Liver (tissue), 9 donors: ENCODE results near the gene KRTAP11-1. TPM values are rescaled to one million over a fixed set of nuclear protein-coding genes. Genes with fewer than 3 reads are reported as not detected.

ENCODE experiments used
- DNase-seq: peaks from one replicate; pipeline ENCODE4 v3.0.0-alpha.2; 2017; ENCODE audit warnings: low spot score
- H3K27ac ChIP-seq, 2 donors: one replicate each; pipeline ENCODE4 v1.7.0; 2013; ENCODE audit warnings: inconsistent platforms in 2 of 2, low read length in 2 of 2, control low read depth in 1 of 2, low read depth in 1 of 2, mild to moderate bottlenecking in 1 of 2
- H3K27me3 ChIP-seq, 4 donors: one replicate each; pipeline versions ENCODE4 v1.6.1 to v1.7.0; 2013; ENCODE audit warnings: low read length in 3 of 4, inconsistent platforms in 1 of 4, mild to moderate bottlenecking in 1 of 4, moderate library complexity in 1 of 4; ENCODE audit not compliant: control insufficient read depth in 4 of 4, insufficient read depth in 4 of 4
- H3K36me3 ChIP-seq, 4 donors: one replicate each; pipeline versions ENCODE4 v1.6.1 to v1.7.0; 2013; ENCODE audit warnings: low read length in 3 of 4, mild to moderate bottlenecking in 3 of 4, low read depth in 1 of 4, moderate library complexity in 1 of 4; ENCODE audit not compliant: control insufficient read depth in 4 of 4, insufficient read depth in 3 of 4
- H3K4me1 ChIP-seq, 4 donors: one replicate each; pipeline versions ENCODE4 v1.6.1 to v1.7.0; 2013; ENCODE audit warnings: low read length in 3 of 4, mild to moderate bottlenecking in 3 of 4, moderate library complexity in 1 of 4; ENCODE audit not compliant: control insufficient read depth in 4 of 4, insufficient read depth in 4 of 4
- H3K4me3 ChIP-seq, 3 donors: one replicate each; pipeline versions ENCODE4 v1.6.1 to v1.7.0; 2013; ENCODE audit warnings: low read length in 3 of 3, control low read depth in 1 of 3, low read depth in 1 of 3, mild to moderate bottlenecking in 1 of 3
- H3K9ac ChIP-seq, 2 donors: one replicate each; pipeline ENCODE4 v1.7.0; 2013; ENCODE audit warnings: low read length in 2 of 2, mild to moderate bottlenecking in 2 of 2, moderate library complexity in 2 of 2, control low read depth in 1 of 2, low read depth in 1 of 2
- H3K9me3 ChIP-seq, 4 donors: one replicate each; pipeline versions ENCODE4 v1.6.1 to v1.7.0; 2013; ENCODE audit warnings: low read length in 3 of 4; ENCODE audit not compliant: control insufficient read depth in 4 of 4
- CTCF ChIP-seq: fragments of 150-350 bp; IDR thresholded peaks from 2 replicates; pipeline ENCODE4 v1.5.1; 2017; ENCODE audit warnings: improper control_type of control experiment, low read depth, low read length; ENCODE audit not compliant: missing input control
- FOXA1 ChIP-seq: IDR thresholded peaks from 2 replicates; pipeline ENCODE4 v1.6.1; 2016; ENCODE audit warnings: antibody characterized with exemption
- FOXA2 ChIP-seq: IDR thresholded peaks from 2 replicates; pipeline ENCODE4 v1.6.1; 2016; ENCODE audit warnings: antibody characterized with exemption
- GABPA ChIP-seq, 2 donors: IDR thresholded peaks in 1 of 2; conservative IDR thresholded peaks in 1 of 2; 2 replicates each; pipeline ENCODE4 v1.6.1; 2016; ENCODE audit warnings: antibody characterized with exemption in 2 of 2, mild to moderate bottlenecking in 1 of 2, moderate library complexity in 1 of 2
- HNF4A ChIP-seq, 2 donors: conservative IDR thresholded peaks; 2 replicates each; pipeline ENCODE4 v1.6.1; 2016; ENCODE audit warnings: antibody characterized with exemption in 2 of 2, mild to moderate bottlenecking in 2 of 2
- HNF4G ChIP-seq: IDR thresholded peaks from 2 replicates; pipeline ENCODE4 v1.6.1; 2016; ENCODE audit warnings: antibody characterized with exemption
- JUND ChIP-seq, 2 donors: IDR thresholded peaks; 2 replicates each; pipeline ENCODE4 v1.6.1; 2016; ENCODE audit warnings: antibody characterized with exemption in 2 of 2
- RXRA ChIP-seq, 2 donors: IDR thresholded peaks; 2 replicates each; pipeline ENCODE4 v1.6.1; 2017 to 2018; ENCODE audit warnings: antibody characterized with exemption in 2 of 2, mild to moderate bottlenecking in 1 of 2
- SP1 ChIP-seq: IDR thresholded peaks from 2 replicates; pipeline ENCODE4 v1.6.1; 2018; ENCODE audit warnings: antibody characterized with exemption, mild to moderate bottlenecking
- TAF1 ChIP-seq: conservative IDR thresholded peaks from 2 replicates; pipeline ENCODE4 v1.6.1; 2016; ENCODE audit warnings: antibody characterized with exemption, mild to moderate bottlenecking
- YY1 ChIP-seq: IDR thresholded peaks from 2 replicates; pipeline ENCODE4 v1.6.1; 2016; ENCODE audit warnings: antibody characterized with exemption, mild to moderate bottlenecking
- WGBS: extraction: QIAGEN DNeasy Blood & Tissue Kit; methylation state at CpG from one replicate; pipeline ENCODE4 v1.1.7; 2013; 5-methylcytosine and 5-hydroxymethylcytosine counted together
- polyA plus RNA-seq, 2 donors: library from polyadenylated mRNA; stranded (reverse) in 1 of 2; unstranded in 1 of 2; fragments of 200-250 nt in 1 of 2; fragments of >200 nt in 1 of 2; fragmentation: Nextera tagmentation in 1 of 2; extraction: Ambion mirVana in 1 of 2; gene quantifications; one replicate each; pipeline versions ENCODE4 v1.2.1 to v1.2.3, GENCODE V29; 2013 to 2015
- total RNA-seq, 2 donors: library from RNA; depleted of rRNA; stranded (reverse); fragments of >200 nt; gene quantifications; one replicate each; pipeline ENCODE4 v1.2.3, GENCODE V29; 2014
- TF ChIP-seq, protein P1 (sequence below): IDR thresholded peaks from 2 replicates; pipeline ENCODE4 v1.6.1; 2016; ENCODE audit warnings: antibody characterized with exemption
- TF ChIP-seq, protein P2 (sequence below): IDR thresholded peaks from 2 replicates; pipeline ENCODE4 v1.6.1; 2016; ENCODE audit warnings: antibody characterized with exemption, mild to moderate bottlenecking
- TF ChIP-seq, protein P3 (sequence below): IDR thresholded peaks from 2 replicates; pipeline ENCODE4 v1.6.1; 2016; ENCODE audit warnings: antibody characterized with exemption
- donor health status: healthy.
- donor health status: healthy.
- donor health status: healthy.
- donor health status: healthy.
- donor health status: healthy.

The KRTAP11-1 gene
- total and polyA plus RNA-seq, 4 donors = not detected

DNA sequence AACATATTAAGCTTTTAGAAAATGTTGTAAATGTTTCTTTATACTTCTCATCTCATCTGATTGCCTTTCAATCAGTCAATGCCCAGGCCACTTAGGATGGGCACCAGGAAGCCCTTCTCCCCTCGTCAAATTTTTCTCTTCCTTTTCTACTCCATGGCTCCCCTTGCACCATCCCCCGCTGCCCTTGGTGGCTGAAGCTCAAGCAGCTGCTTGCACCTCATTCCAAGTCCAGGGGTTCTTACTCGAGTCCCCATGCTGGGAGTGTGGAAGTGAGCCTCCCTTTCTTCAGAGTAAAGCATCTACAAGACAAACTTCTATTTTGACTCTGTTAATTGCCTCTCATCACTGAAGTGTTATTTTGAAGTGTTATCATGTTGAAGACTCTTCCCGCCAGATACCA, 39.7 kb upstream of the KRTAP11-1 start:
- H3K9me3 ChIP-seq = peaks cover 0 to 4% (median 1%) of the 10 kb centered on the region in 4 donors
- H3K27me3 ChIP-seq = peaks cover 0 to 3% (median 0%) of the 10 kb centered on the region in 4 donors
- H3K36me3 ChIP-seq = no peaks in the 10 kb centered on the region
- WGBS = 62% methylated on average over 4 of the region's 4 CpGs
- no peak overlapping the region for H3K9ac ChIP-seq
- TF ChIP-seq SP1 = no peak
- no peak for TF ChIP-seq TAF1
- no peaks in the 10 kb centered on the region for H3K4me1 ChIP-seq
- no peak for DNase-seq
- no peak overlapping the region for H3K4me3 ChIP-seq
- no peak overlapping the region for H3K27ac ChIP-seq

DNA sequence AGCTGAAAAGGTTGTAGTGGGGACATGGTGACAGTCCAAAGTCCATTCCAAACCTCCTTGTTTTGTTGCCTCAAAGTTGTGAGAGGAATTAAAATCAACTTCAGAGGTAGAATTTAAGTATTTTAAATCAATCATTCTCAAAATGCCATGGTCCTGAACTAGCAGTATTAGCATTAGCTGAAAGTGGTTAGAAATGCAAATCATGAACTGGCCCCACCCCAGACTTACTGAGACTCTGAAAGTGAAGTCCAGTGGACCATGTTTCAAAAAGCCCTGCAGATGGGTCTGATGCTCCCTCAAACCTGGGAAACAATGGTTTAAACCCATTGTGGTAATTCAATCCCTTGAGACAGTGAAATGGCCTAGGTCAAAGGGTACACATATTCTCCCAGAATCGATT, 36.2 kb upstream of the KRTAP11-1 start:
- 95% methylated on average over 1 of the region's 1 CpG for WGBS
- no peak for DNase-seq

DNA sequence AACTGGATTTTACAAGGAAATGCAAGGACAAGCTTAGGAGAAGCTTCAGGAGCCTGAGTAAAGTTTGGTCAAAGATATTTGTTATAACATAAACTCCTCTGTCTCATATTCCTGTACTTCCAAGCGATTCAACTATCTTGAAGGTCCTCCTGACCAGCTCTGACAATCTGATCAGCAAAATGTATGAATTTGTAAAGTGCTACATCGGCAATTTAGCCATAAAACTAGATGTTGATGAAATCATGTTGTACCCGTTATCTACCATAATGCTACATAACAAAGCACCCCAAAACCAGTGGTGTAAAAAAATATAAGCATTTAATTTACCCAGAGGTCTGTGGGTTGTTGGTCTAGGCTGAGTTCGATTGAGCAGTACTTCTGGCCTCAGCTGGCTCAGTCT, 19.5 kb upstream of the KRTAP11-1 start:
- H3K27ac ChIP-seq = no peak overlapping the region
- no peak for DNase-seq
- H3K4me1 ChIP-seq = no peaks in the 10 kb centered on the region
- no peak overlapping the region for H3K9ac ChIP-seq
- 58% methylated on average over 4 of the region's 4 CpGs for WGBS
- H3K9me3 ChIP-seq = no peaks in the 10 kb centered on the region
- TF ChIP-seq YY1 (no peak), TAF1 (no peak), GABPA (IDR thresholded peaks at IDR 0.05 in 1 of 2, conservative IDR thresholded peaks at IDR 0.05 in 1 of 2) (no peak), HNF4A (conservative IDR thresholded peaks at IDR 0.05) (no peak), HNF4G (no peak), CTCF (no peak)
- TF ChIP-seq, protein P1, sequence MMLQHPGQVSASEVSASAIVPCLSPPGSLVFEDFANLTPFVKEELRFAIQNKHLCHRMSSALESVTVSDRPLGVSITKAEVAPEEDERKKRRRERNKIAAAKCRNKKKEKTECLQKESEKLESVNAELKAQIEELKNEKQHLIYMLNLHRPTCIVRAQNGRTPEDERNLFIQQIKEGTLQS = no peak
- TF ChIP-seq, protein P2, sequence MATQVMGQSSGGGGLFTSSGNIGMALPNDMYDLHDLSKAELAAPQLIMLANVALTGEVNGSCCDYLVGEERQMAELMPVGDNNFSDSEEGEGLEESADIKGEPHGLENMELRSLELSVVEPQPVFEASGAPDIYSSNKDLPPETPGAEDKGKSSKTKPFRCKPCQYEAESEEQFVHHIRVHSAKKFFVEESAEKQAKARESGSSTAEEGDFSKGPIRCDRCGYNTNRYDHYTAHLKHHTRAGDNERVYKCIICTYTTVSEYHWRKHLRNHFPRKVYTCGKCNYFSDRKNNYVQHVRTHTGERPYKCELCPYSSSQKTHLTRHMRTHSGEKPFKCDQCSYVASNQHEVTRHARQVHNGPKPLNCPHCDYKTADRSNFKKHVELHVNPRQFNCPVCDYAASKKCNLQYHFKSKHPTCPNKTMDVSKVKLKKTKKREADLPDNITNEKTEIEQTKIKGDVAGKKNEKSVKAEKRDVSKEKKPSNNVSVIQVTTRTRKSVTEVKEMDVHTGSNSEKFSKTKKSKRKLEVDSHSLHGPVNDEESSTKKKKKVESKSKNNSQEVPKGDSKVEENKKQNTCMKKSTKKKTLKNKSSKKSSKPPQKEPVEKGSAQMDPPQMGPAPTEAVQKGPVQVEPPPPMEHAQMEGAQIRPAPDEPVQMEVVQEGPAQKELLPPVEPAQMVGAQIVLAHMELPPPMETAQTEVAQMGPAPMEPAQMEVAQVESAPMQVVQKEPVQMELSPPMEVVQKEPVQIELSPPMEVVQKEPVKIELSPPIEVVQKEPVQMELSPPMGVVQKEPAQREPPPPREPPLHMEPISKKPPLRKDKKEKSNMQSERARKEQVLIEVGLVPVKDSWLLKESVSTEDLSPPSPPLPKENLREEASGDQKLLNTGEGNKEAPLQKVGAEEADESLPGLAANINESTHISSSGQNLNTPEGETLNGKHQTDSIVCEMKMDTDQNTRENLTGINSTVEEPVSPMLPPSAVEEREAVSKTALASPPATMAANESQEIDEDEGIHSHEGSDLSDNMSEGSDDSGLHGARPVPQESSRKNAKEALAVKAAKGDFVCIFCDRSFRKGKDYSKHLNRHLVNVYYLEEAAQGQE = no peak
- no peaks in the 10 kb centered on the region for H3K27me3 ChIP-seq
- H3K36me3 ChIP-seq = no peaks in the 10 kb centered on the region
- no peak overlapping the region for H3K4me3 ChIP-seq

More for the DNA sequence above, 36.2 kb upstream of the KRTAP11-1 start:
- Histone ChIP-seq H3K4me1 (no peaks in the 10 kb centered on the region), H3K27ac (no peak overlapping the region), H3K36me3 (no peaks in the 10 kb centered on the region), H3K9ac (no peak overlapping the region), H3K9me3 (peaks cover 0 to 4% (median 0%) of the 10 kb centered on the region in 4 donors), H3K4me3 (no peak overlapping the region), H3K27me3 (peaks cover 0 to 1% (median 0%) of the 10 kb centered on the region in 4 donors)
- TF ChIP-seq SP1 (no peak), FOXA1 (no peak), YY1 (no peak), HNF4G (no peak), JUND (IDR thresholded peaks at IDR 0.05) (no peak), FOXA2 (no peak), RXRA (IDR thresholded peaks at IDR 0.05) (no peak)
- TF ChIP-seq, protein P3, sequence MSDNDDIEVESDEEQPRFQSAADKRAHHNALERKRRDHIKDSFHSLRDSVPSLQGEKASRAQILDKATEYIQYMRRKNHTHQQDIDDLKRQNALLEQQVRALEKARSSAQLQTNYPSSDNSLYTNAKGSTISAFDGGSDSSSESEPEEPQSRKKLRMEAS = no peak
